Measurements from ENCODE around the gene PDE8A. TPM values are rescaled to one million over a fixed set of nuclear protein-coding genes. Genes with fewer than 3 reads are reported as not detected.
A peak's percentile ranks its signal among the peaks of the same experiment; 100 is the strongest.

The PDE8A gene
- total and polyA plus RNA-seq, 2 of the 13 experiments (the other 11 are each of a cell fraction or from before 2014, with no cell fraction given) = 26.3 to 48.5 TPM

GRCh38 chr15:85059734-85060133 is 78.1 kb downstream of the PDE8A start (continued):
- TF ChIP-seq ZHX2 (IDR thresholded peaks at IDR 0.05; ENCODE audit: low read depth) = no peak
- no peak for TF ChIP-seq ZHX2 (CRISPR knock-in tag; IDR thresholded peaks at IDR 0.05; ENCODE audit: borderline replicate concordance)
- TF ChIP-seq ZNF160 (CRISPR knock-in tag; IDR thresholded peaks at IDR 0.05) = no peak
- TF ChIP-seq NR2F1 (CRISPR knock-in tag; IDR thresholded peaks at IDR 0.05) = no peak
- TF ChIP-seq RELA (CRISPR knock-in tag; IDR thresholded peaks at IDR 0.05) = no peak
- TF ChIP-seq, protein P1, sequence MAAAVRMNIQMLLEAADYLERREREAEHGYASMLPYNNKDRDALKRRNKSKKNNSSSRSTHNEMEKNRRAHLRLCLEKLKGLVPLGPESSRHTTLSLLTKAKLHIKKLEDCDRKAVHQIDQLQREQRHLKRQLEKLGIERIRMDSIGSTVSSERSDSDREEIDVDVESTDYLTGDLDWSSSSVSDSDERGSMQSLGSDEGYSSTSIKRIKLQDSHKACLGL (CRISPR knock-in tag; IDR thresholded peaks at IDR 0.05) = no peak
- no peak for TF ChIP-seq ZNF260 (CRISPR knock-in tag; IDR thresholded peaks at IDR 0.05; ENCODE audit: borderline replicate concordance, low read depth)
- TF ChIP-seq POGZ (CRISPR knock-in tag; IDR thresholded peaks at IDR 0.05) = 0 out of 2 replicates have a peak, but pooled peaks have one; percentile 44
- TF ChIP-seq ZMYM4 (CRISPR knock-in tag; IDR thresholded peaks at IDR 0.05) = 0 out of 2 replicates have a peak, but pooled peaks have one; percentile 43
- no peak for TF ChIP-seq ZNF235 (CRISPR knock-in tag; IDR thresholded peaks at IDR 0.05; ENCODE audit: borderline replicate concordance)
- TF ChIP-seq ZSCAN9 (CRISPR knock-in tag; IDR thresholded peaks at IDR 0.05; ENCODE audit: borderline replicate concordance) = no peak
- no peak for TF ChIP-seq SIX1 (CRISPR knock-in tag; IDR thresholded peaks at IDR 0.05; ENCODE audit: borderline replicate concordance)
- TF ChIP-seq RXRB (CRISPR knock-in tag; IDR thresholded peaks at IDR 0.05; ENCODE audit: borderline replicate concordance) = peak; percentile 12; the same call in 1 of the 2 replicates
- no peak for TF ChIP-seq FOXP1 (IDR thresholded peaks at IDR 0.05)
- 0 out of 2 replicates have a peak, but pooled peaks have one; percentile 10 for TF ChIP-seq FOXP1 (CRISPR knock-in tag; IDR thresholded peaks at IDR 0.05)
- TF ChIP-seq SMAD1 (CRISPR knock-in tag; IDR thresholded peaks at IDR 0.05; ENCODE audit: borderline replicate concordance, low read depth) = no peak
- no peak for TF ChIP-seq ZNF232 (CRISPR knock-in tag; IDR thresholded peaks at IDR 0.05; ENCODE audit: borderline replicate concordance)
- peak; percentile 51 for TF ChIP-seq RARA (CRISPR knock-in tag; IDR thresholded peaks at IDR 0.05)
- TF ChIP-seq SOX13 (IDR thresholded peaks at IDR 0.05) = no peak
- TF ChIP-seq SOX13 (CRISPR knock-in tag; conservative IDR thresholded peaks at IDR 0.05 in 1 of 2, IDR thresholded peaks at IDR 0.05 in 1 of 2) = 0 out of 4 replicates have a peak, but pooled peaks of 1 of the 2 experiments have one; percentile 38
- no peak for TF ChIP-seq BHLHE40 (IDR thresholded peaks at IDR 0.05; ENCODE audit: low read length)
- TF ChIP-seq, protein P2, sequence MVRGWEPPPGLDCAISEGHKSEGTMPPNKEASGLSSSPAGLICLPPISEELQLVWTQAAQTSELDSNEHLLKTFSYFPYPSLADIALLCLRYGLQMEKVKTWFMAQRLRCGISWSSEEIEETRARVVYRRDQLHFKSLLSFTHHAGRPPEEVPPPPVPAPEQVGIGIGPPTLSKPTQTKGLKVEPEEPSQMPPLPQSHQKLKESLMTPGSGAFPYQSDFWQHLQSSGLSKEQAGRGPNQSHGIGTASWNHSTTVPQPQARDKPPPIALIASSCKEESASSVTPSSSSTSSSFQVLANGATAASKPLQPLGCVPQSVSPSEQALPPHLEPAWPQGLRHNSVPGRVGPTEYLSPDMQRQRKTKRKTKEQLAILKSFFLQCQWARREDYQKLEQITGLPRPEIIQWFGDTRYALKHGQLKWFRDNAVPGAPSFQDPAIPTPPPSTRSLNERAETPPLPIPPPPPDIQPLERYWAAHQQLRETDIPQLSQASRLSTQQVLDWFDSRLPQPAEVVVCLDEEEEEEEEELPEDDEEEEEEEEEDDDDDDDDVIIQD (CRISPR knock-in tag; IDR thresholded peaks at IDR 0.05; ENCODE audit: low read depth) = 0 out of 2 replicates have a peak, but pooled peaks have one; percentile 25
